Activated CD8-positive, alpha-beta T cell treated with anti-CD3 and anti-CD28 coated beads for 36 hours (primary cell): ENCODE measurements around the gene GAD1. TPM values are rescaled to one million over a fixed set of nuclear protein-coding genes. Genes with fewer than 3 reads are reported as not detected.

Experiments
- ATAC-seq: fragments of 200-7000 bp; cut with Tn5 transposase; one replicate; pipeline ENCODE4 v1.10.0; 2021; ENCODE audit warnings: mild to moderate bottlenecking, moderate library complexity
- CTCF ChIA-PET: fragments of 350-600 bp; sonication (Branson Sonifier 250); formaldehyde crosslinking; loops from one replicate; lab custom pipeline; 2021; ENCODE audit warnings: antibody characterized with exemption; lab: Charles Lee
- POLR2A ChIA-PET: fragments of 350-600 bp; sonication (Branson Sonifier 250); formaldehyde crosslinking; loops from one replicate; lab custom pipeline; 2021; ENCODE audit warnings: antibody characterized with exemption; lab: Charles Lee
- DNase-seq: peaks from one replicate; pipeline ENCODE4 v3.0.0-alpha.2; 2020
- H3K27ac Mint-ChIP-seq: one replicate; pipeline ENCODE4 v1.8.0; 2021; ENCODE audit warnings: mild to moderate bottlenecking, mixed read lengths
- H3K27me3 Mint-ChIP-seq: one replicate; pipeline ENCODE4 v1.8.0; 2021; ENCODE audit warnings: mixed read lengths
- H3K36me3 Mint-ChIP-seq: one replicate; pipeline ENCODE4 v1.8.0; 2021; ENCODE audit warnings: low read depth, mixed read lengths
- H3K4me1 Mint-ChIP-seq: one replicate; pipeline ENCODE4 v1.8.0; 2021; ENCODE audit warnings: low read depth, mixed read lengths
- H3K4me3 Mint-ChIP-seq: one replicate; pipeline ENCODE4 v1.8.0; 2021; ENCODE audit warnings: mild to moderate bottlenecking, moderate library complexity, mixed read lengths
- H3K9me3 Mint-ChIP-seq: one replicate; pipeline ENCODE4 v1.8.0; 2021; ENCODE audit warnings: mixed read lengths
- CTCF ChIP-seq: fragments of 200-600 bp; IDR thresholded peaks from one replicate; pipeline ENCODE4 v1.8.0; 2022; ENCODE audit warnings: antibody characterized with exemption, mild to moderate bottlenecking
- intact Hi-C: fragments of 100-400 bp; cut with micrococcal nuclease; formaldehyde crosslinking; loops from one replicate; pipeline ENCODE4 v1.10.0; 2022
- total RNA-seq, 2 experiments: library from RNA; stranded (reverse); gene quantifications; one replicate each; pipeline ENCODE4 v1.2.3, GENCODE V29; 2021

Gene GAD1
- total RNA-seq, 2 experiments from 2014 or later, result 1.3 to 2.5 TPM

DNA sequence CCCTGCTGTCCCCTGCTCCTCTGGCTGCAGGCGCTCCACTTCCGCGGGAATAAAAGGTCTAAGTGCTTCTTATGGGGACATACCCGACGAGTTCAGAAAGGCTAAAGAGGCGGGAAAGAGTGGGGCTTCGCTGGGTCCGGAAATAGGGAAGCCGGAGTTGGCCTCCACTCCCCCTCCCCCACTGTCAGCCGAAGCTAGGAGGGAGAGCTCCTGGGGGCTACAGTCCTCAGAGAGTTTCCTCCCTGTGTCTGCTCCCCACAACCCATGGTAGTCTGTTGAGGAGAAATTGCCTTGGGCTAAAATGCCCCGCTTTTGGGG lies 7.2 kb downstream of the GAD1 start:
- POLR2A ChIA-PET, result no interaction called here
- CTCF ChIA-PET, result interaction anchor here (1.9 to 3.8 kb wide), 2 partner anchors 11 to 415 kb away, joined by 6 to 24 read pairs; no protein-coding TSS in a partner anchor
- Mint-ChIP-seq H3K4me1 (peaks cover 30% of the 10 kb centered on the region), H3K9me3 (no peaks in the 10 kb centered on the region), H3K4me3 (no peak overlapping the region), H3K36me3 (no peaks in the 10 kb centered on the region), H3K27me3 (peaks cover 68% of the 10 kb centered on the region), H3K27ac (no peak overlapping the region)
- intact Hi-C loops, result loop anchor here (2.0 kb wide), 1 partner anchor 49 kb away; no protein-coding TSS in a partner anchor
- ATAC-seq (no peak), DNase-seq (no peak)
- no peak for TF ChIP-seq CTCF

DNA sequence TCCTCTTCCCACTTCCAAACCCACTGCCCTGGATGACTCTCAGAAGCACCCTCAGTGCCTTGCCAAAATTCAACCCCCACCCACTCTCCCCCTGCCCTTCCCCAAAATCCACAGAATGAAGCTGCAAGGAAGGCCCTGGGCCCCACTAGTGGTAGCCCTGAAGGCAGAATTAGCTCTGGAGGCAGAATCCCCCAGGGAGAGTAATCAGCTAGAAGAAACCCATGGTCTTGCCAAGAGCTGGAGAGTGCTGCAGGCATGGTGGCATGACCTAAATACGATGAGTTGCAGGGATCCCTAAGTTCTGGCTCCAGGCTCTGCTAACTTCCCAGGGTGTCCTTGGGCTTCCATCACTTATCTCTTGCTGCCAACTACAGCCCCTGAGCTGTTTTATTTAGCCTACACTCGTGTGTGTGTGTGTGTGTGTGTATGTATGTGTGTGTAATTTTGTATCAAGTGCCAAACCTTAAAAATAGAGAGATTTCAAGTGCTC lies 7.9 kb downstream of the GAD1 start:
- intact Hi-C loops, result loop anchor here (2.0 kb wide), 1 partner anchor 48 kb away; no protein-coding TSS in a partner anchor
- POLR2A ChIA-PET, result no interaction called here
- TF ChIP-seq CTCF, result no peak
- Mint-ChIP-seq H3K4me3 (no peak overlapping the region), H3K4me1 (peaks cover 25% of the 10 kb centered on the region), H3K9me3 (no peaks in the 10 kb centered on the region), H3K27ac (no peak overlapping the region), H3K36me3 (no peaks in the 10 kb centered on the region), H3K27me3 (peaks cover 66% of the 10 kb centered on the region)
- ATAC-seq (no peak), DNase-seq (no peak)
- CTCF ChIA-PET, result interaction anchor here (0.9 to 3.8 kb wide), 4 partner anchors 12 to 415 kb away, joined by 3 to 24 read pairs (median 4); no protein-coding TSS in a partner anchor

- H3K9me3 Mint-ChIP-seq, result no peaks in the 10 kb centered on the region
- no peak overlapping the region for H3K27ac Mint-ChIP-seq
- no peak for TF ChIP-seq CTCF
- DNase-seq, result no peak
- intact Hi-C loops, result no loop called here
- CTCF ChIA-PET, result interaction anchor here (1.6 to 3.8 kb wide), 2 partner anchors 15 to 45 kb away, joined by 8 to 24 read pairs; no protein-coding TSS in a partner anchor
- peaks cover 49% of the 10 kb centered on the region for H3K27me3 Mint-ChIP-seq
- no peaks in the 10 kb centered on the region for H3K4me1 Mint-ChIP-seq
- POLR2A ChIA-PET, result no interaction called here
- no peak overlapping the region for H3K4me3 Mint-ChIP-seq
- no peak for ATAC-seq
- H3K36me3 Mint-ChIP-seq, result no peaks in the 10 kb centered on the region
Measured at GRCh38 chr2:170827841-170828532, 11.3 kb downstream of the GAD1 start.

DNA sequence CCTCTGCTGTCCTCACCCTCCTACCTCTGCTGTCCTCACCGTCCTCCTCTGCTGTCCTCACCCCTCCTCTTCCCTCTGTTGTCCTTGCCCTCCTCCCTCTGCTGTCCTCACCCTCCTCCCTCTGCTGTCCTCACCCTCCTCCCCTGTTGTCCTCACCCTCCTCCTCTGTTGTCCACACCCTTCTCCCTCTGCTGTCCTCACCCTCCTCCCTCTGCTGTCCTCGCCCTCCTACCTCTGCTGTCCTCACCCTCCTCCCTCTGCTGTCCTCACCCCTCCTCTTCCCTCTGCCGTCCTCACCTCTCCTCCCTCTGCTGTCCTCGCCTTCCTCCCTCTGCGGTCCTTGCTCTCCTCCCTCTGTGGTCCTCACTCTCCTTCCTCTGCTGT lies 11.8 kb downstream of the GAD1 start:
- no peak for ATAC-seq
- ChIA-PET POLR2A (no interaction called here), CTCF (no interaction called here)
- Mint-ChIP-seq H3K27ac (no peak overlapping the region), H3K4me1 (no peaks in the 10 kb centered on the region), H3K4me3 (no peak overlapping the region), H3K9me3 (no peaks in the 10 kb centered on the region), H3K36me3 (no peaks in the 10 kb centered on the region), H3K27me3 (peaks cover 47% of the 10 kb centered on the region)
- no peak for TF ChIP-seq CTCF
- intact Hi-C loops, result no loop called here
- no peak for DNase-seq

DNA sequence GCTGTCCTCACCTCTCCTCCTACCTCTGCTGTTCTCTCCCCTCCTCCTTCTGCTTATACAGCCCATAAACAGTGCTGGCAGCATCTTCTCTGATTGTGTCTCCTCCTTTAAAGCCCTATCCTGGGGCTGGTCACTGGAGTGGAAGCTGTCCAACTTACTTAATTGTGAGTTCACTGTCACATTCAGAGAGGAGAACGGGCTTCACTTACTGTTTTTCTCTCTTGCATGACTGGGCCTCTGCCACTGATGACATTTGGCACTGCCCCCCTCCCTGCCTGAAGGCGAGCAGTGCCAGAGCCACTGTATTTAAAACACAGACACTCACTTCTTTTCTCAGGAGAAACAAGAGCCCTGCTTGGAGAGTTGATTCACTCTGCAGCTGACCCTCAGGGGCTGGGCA lies 12.3 kb downstream of the GAD1 start:
- no peaks in the 10 kb centered on the region for H3K9me3 Mint-ChIP-seq
- ChIA-PET POLR2A (no interaction called here), CTCF (no interaction called here)
- ATAC-seq (no peak), DNase-seq (no peak)
- no peaks in the 10 kb centered on the region for H3K4me1 Mint-ChIP-seq
- H3K4me3 Mint-ChIP-seq, result no peak overlapping the region
- intact Hi-C loops, result no loop called here
- no peaks in the 10 kb centered on the region for H3K36me3 Mint-ChIP-seq
- H3K27ac Mint-ChIP-seq, result no peak overlapping the region
- peaks cover 42% of the 10 kb centered on the region for H3K27me3 Mint-ChIP-seq
- no peak for TF ChIP-seq CTCF
